ENCODE data around the gene ITGBL1.

The ITGBL1 gene

DNA sequence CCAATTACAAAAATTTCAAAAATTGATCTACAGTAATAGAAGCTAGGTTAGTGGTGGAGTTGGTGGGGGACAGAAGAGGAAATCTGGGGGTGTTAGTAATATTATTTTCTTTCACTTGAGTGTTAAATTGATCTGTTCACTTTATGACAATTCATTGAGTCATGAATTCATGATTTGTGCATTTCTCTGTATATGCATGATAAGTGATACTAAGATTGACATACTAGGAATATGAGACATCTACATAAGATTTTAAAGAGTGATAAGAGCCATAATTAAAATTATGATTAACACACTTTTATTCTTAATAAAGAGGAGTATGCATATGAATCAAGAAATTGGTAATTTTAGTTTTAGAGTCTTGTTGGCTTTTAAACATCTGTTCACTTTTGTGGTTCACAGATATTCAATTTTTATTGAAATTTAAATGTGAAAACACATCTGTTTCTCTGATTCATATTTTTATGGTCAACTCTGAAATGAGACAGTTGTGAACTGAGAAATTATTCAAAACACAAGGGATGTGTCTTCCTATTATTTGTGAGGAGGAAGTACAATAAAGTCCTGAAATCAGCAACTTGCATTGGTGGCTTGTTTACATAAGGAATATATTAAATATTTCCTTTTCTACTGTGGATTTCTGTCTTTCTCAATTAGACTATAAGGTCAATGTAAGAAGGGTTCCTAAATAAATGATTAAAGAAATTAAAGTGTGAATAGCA lies 196.5 kb downstream of the ITGBL1 start:
- H3K4me1 ChIP-seq (ENCODE audit: low read length) = 0 out of 2 replicates have a peak, but pooled peaks cover 4% of the 10 kb centered on the region
- no peak overlapping the region for H3K27ac ChIP-seq (ENCODE audit: low read length)
- H3K9me2 ChIP-seq (replicated peaks; ENCODE audit: insufficient read depth, low read length) = no peaks in the 10 kb centered on the region
- H3F3A ChIP-seq (ENCODE audit: insufficient read depth, low read length) = no peaks in the 10 kb centered on the region
- no peaks in the 10 kb centered on the region for H3K36me3 ChIP-seq (replicated peaks; ENCODE audit: insufficient read depth, low read length)
- H3K79me2 ChIP-seq (ENCODE audit: low read length) = no peaks in the 10 kb centered on the region
- H3K27me3 ChIP-seq (replicated peaks; ENCODE audit: insufficient read depth, low read length) = no peaks in the 10 kb centered on the region
- no peak overlapping the region for H3K9ac ChIP-seq (ENCODE audit: low read length)
- no peak overlapping the region for H3K4me3 ChIP-seq (ENCODE audit: low read length)
- TF ChIP-seq, protein P1, sequence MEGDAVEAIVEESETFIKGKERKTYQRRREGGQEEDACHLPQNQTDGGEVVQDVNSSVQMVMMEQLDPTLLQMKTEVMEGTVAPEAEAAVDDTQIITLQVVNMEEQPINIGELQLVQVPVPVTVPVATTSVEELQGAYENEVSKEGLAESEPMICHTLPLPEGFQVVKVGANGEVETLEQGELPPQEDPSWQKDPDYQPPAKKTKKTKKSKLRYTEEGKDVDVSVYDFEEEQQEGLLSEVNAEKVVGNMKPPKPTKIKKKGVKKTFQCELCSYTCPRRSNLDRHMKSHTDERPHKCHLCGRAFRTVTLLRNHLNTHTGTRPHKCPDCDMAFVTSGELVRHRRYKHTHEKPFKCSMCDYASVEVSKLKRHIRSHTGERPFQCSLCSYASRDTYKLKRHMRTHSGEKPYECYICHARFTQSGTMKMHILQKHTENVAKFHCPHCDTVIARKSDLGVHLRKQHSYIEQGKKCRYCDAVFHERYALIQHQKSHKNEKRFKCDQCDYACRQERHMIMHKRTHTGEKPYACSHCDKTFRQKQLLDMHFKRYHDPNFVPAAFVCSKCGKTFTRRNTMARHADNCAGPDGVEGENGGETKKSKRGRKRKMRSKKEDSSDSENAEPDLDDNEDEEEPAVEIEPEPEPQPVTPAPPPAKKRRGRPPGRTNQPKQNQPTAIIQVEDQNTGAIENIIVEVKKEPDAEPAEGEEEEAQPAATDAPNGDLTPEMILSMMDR (IDR thresholded peaks at IDR 0.05; ENCODE audit: low read length) = no peak
- no peak for TF ChIP-seq EZH2phosphoT487 (IDR thresholded peaks at IDR 0.05; ENCODE audit: low read length)
- no peak for TF ChIP-seq EZH2 (optimal IDR thresholded peaks at IDR 0.05; ENCODE audit: low read depth, low read length)
- H2AFZ ChIP-seq (ENCODE audit: low read length) = no peak overlapping the region
- no peaks in the 10 kb centered on the region for H4K20me1 ChIP-seq (ENCODE audit: insufficient read depth, low read length)
- no peaks in the 10 kb centered on the region for H3K9me3 ChIP-seq (replicated peaks; ENCODE audit: insufficient read depth, low read length)
- H3K4me2 ChIP-seq (ENCODE audit: low read depth, low read length) = no peak overlapping the region
- no peak for DNase-seq

DNA sequence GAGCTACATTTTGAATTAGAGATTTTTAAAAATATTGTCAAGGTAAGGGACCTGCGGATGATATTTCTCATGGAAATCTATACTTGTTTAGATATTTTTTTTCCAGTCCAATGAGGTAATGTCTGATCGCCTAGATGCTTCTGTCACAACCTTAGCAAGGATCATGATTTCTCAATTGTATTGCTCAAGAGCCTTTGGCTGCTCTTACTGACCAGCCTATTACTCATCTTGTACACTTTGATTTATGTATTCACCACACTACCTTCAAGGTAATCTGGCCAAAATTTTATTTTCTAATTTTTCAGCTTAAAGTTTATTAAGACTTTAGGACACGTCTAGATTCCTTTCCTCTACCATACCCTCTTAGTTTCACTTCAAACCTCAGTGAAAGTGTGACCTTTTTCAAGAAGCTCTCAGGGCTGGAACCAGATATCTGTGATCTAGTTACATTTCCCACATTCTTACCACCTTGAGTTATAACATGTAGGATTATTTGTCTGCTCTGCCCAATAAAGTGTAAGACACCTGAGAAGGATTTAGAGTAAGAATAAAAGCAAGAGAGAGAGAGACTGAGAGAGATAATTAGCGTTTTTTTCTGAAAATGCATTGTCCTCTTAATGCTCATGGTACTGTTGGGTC lies 197.1 kb downstream of the ITGBL1 start:
- Histone ChIP-seq H4K20me1 (ENCODE audit: insufficient read depth, low read length) (no peaks in the 10 kb centered on the region), H3K27me3 (replicated peaks; ENCODE audit: insufficient read depth, low read length) (no peaks in the 10 kb centered on the region), H3K9me3 (replicated peaks; ENCODE audit: insufficient read depth, low read length) (no peaks in the 10 kb centered on the region), H3K9me2 (replicated peaks; ENCODE audit: insufficient read depth, low read length) (no peaks in the 10 kb centered on the region), H3K4me1 (ENCODE audit: low read length) (0 out of 2 replicates have a peak, but pooled peaks cover 4% of the 10 kb centered on the region), H3K27ac (ENCODE audit: low read length) (no peak overlapping the region), H3K4me2 (ENCODE audit: low read depth, low read length) (no peak overlapping the region), H3K36me3 (replicated peaks; ENCODE audit: insufficient read depth, low read length) (no peaks in the 10 kb centered on the region), H3K79me2 (ENCODE audit: low read length) (no peaks in the 10 kb centered on the region), H3K4me3 (ENCODE audit: low read length) (no peak overlapping the region), H3K9ac (ENCODE audit: low read length) (no peak overlapping the region), H3F3A (ENCODE audit: insufficient read depth, low read length) (no peaks in the 10 kb centered on the region), H2AFZ (ENCODE audit: low read length) (no peak overlapping the region)
- TF ChIP-seq EZH2phosphoT487 (IDR thresholded peaks at IDR 0.05; ENCODE audit: low read length) = no peak
- TF ChIP-seq, protein P1 (IDR thresholded peaks at IDR 0.05; ENCODE audit: low read length) = no peak
- TF ChIP-seq EZH2 (optimal IDR thresholded peaks at IDR 0.05; ENCODE audit: low read depth, low read length) = no peak
- no peak for DNase-seq

DNA sequence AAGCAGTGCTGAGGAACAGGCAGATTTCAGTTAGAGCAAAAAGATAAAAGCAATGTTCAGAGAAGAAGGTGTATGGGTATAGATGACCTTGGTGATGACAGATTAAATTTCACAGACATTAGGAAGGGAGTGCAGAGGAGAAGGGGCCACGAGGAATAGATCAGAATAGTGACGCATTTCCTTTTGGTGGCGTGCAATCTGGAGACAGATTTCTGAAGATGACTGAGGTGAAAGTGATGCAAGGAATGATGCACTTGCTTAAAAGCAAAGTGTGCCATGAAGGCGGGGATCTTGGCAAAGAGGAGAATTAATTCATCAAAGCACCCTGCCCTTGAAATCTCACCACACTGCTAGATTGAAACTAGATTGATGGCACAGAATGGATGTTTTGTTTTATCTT lies 202.4 kb downstream of the ITGBL1 start:
- Histone ChIP-seq H3K4me3 (ENCODE audit: low read length) (no peak overlapping the region), H3K9me3 (replicated peaks; ENCODE audit: insufficient read depth, low read length) (no peaks in the 10 kb centered on the region), H3K4me1 (ENCODE audit: low read length) (0 out of 2 replicates have a peak, but pooled peaks cover 2% of the 10 kb centered on the region), H4K20me1 (ENCODE audit: insufficient read depth, low read length) (no peaks in the 10 kb centered on the region), H3K4me2 (ENCODE audit: low read depth, low read length) (no peak overlapping the region), H3F3A (ENCODE audit: insufficient read depth, low read length) (no peaks in the 10 kb centered on the region), H3K9me2 (replicated peaks; ENCODE audit: insufficient read depth, low read length) (no peaks in the 10 kb centered on the region), H3K36me3 (replicated peaks; ENCODE audit: insufficient read depth, low read length) (no peaks in the 10 kb centered on the region), H2AFZ (ENCODE audit: low read length) (no peak overlapping the region), H3K27me3 (replicated peaks; ENCODE audit: insufficient read depth, low read length) (no peaks in the 10 kb centered on the region), H3K27ac (ENCODE audit: low read length) (no peak overlapping the region), H3K9ac (ENCODE audit: low read length) (no peak overlapping the region), H3K79me2 (ENCODE audit: low read length) (no peaks in the 10 kb centered on the region)
- no peak for TF ChIP-seq EZH2phosphoT487 (IDR thresholded peaks at IDR 0.05; ENCODE audit: low read length)
- no peak for TF ChIP-seq EZH2 (optimal IDR thresholded peaks at IDR 0.05; ENCODE audit: low read depth, low read length)
- TF ChIP-seq, protein P1 (IDR thresholded peaks at IDR 0.05; ENCODE audit: low read length) = no peak
- no peak for DNase-seq

All from MM.1S (cell line).